Natural killer cell (primary cell): ENCODE measurements around the gene TCEANC. TPM values are rescaled to one million over a fixed set of nuclear protein-coding genes. Genes with fewer than 3 reads are reported as not detected.

Experiments
- ATAC-seq, 3 donors: fragments of 150-1000 bp in 2 of 3; fragments of 200-7000 bp in 1 of 3; cut with Tn5 transposase; 1 replicate in 1 of 3; 2 replicates in 2 of 3; pipeline ENCODE4 v1.10.0; 2021; ENCODE audit warnings: mild to moderate bottlenecking in 2 of 3, moderate library complexity in 2 of 3
- DNase-seq, 2 donors: peaks; one replicate each; pipeline versions ENCODE4 v3.0.0 to v3.0.0-alpha.2; 2013 to 2021; ENCODE audit warnings: mixed read lengths in 1 of 2
- H3K27ac ChIP-seq: one replicate; pipeline ENCODE4 v1.5.1; 2013; ENCODE audit warnings: mild to moderate bottlenecking, low read length
- H3K27me3 ChIP-seq: one replicate; pipeline ENCODE4 v1.6.1; 2013; ENCODE audit warnings: low read length; ENCODE audit not compliant: control insufficient read depth, insufficient read depth
- H3K36me3 ChIP-seq: one replicate; pipeline ENCODE4 v1.6.1; 2013; ENCODE audit warnings: low read length; ENCODE audit not compliant: control insufficient read depth, insufficient read depth
- H3K4me1 ChIP-seq: one replicate; pipeline ENCODE4 v1.6.1; 2013; ENCODE audit warnings: low read length; ENCODE audit not compliant: control insufficient read depth, insufficient read depth
- H3K4me3 ChIP-seq: one replicate; pipeline ENCODE4 v1.5.1; 2013; ENCODE audit warnings: low read length
- H3K9me3 ChIP-seq: one replicate; pipeline ENCODE4 v1.6.1; 2013; ENCODE audit warnings: low read length; ENCODE audit not compliant: control insufficient read depth, insufficient read depth
- H3K27ac Mint-ChIP-seq, 2 donors: one replicate each; pipeline ENCODE4 v1.8.0; 2022; ENCODE audit warnings: mild to moderate bottlenecking in 2 of 2, mixed read lengths in 2 of 2, moderate library complexity in 1 of 2
- H3K27me3 Mint-ChIP-seq, 2 donors: one replicate each; pipeline ENCODE4 v1.8.0; 2022; ENCODE audit warnings: low read depth in 2 of 2, mixed read lengths in 2 of 2
- H3K36me3 Mint-ChIP-seq: one replicate; pipeline ENCODE4 v1.8.0; 2022; ENCODE audit warnings: mixed read lengths
- H3K4me1 Mint-ChIP-seq, 2 donors: one replicate each; pipeline ENCODE4 v1.8.0; 2022; ENCODE audit warnings: mixed read lengths in 2 of 2
- H3K4me3 Mint-ChIP-seq: one replicate; pipeline ENCODE4 v1.8.0; 2022; ENCODE audit warnings: mild to moderate bottlenecking, moderate library complexity, mixed read lengths
- H3K9me3 Mint-ChIP-seq, 2 donors: one replicate each; pipeline ENCODE4 v1.8.0; 2022; ENCODE audit warnings: mixed read lengths in 2 of 2
- CTCF ChIP-seq: fragments of 200-600 bp; IDR thresholded peaks from one replicate; pipeline ENCODE4 v1.8.0; 2022; ENCODE audit warnings: antibody characterized with exemption
- WGBS: methylation state at CpG from one replicate; pipeline ENCODE4 v1.1.7; 2013; ENCODE audit warnings: missing lambda C conversion rate; ENCODE audit not compliant: insufficient coverage; 5-methylcytosine and 5-hydroxymethylcytosine counted together
- intact Hi-C: fragments of 100-400 bp; cut with micrococcal nuclease; formaldehyde crosslinking; loops from one replicate; pipeline ENCODE4 v1.14.2; 2022
- total RNA-seq, 4 donors: library from RNA; stranded (reverse); fragments of 120-200 nt in 1 of 4; gene quantifications; one replicate each; pipeline versions ENCODE4 v1.2.3 to v1.2.4, GENCODE V29; 2013 to 2022

The TCEANC gene
- total RNA-seq, 3 donors from 2014 or later (not counting 1 experiment from before 2014, with no cell fraction given), result 11.2 to 17.8 (median 13.4) TPM

DNA sequence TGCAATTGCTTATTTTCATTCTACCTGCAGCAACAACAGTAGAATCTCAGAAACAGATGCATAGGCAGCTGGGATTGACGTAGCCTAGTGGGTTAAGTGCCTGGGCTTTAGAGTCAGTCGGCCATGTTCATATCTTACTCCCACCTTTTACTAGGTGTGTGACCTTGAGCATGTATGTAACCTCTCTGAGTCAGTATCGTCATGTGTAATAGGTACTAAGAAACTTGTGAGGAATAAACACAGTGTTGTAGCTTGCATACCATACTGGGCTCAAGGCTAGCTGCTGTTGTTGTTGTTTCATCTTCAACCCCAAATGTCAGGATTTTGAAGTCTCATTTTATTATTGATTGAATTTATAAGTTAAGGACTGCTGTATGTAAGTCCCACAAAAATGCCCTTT, 50.2 kb downstream of the TCEANC start:
- H3K27ac ChIP-seq, result no peak overlapping the region
- Mint-ChIP-seq H3K27me3 (no peaks in the 10 kb centered on the region), H3K27ac (peak overlapping the region; percentile 68 to 87), H3K9me3 (no peaks in the 10 kb centered on the region), H3K4me1 (peaks cover 57 to 67% of the 10 kb centered on the region in 2 donors), H3K4me3 (no peak overlapping the region), H3K36me3 (no peaks in the 10 kb centered on the region)
- TF ChIP-seq CTCF, result no peak
- no peaks in the 10 kb centered on the region for H3K9me3 ChIP-seq
- DNase-seq (no peak), ATAC-seq (no peak)
- H3K27me3 ChIP-seq, result no peaks in the 10 kb centered on the region
- 96% methylated on average over 3 of the region's 3 CpGs for WGBS
- no peak overlapping the region for H3K4me3 ChIP-seq
- intact Hi-C loops, result no loop called here
- peaks cover 39% of the 10 kb centered on the region for H3K4me1 ChIP-seq
- peaks cover 7% of the 10 kb centered on the region for H3K36me3 ChIP-seq

GRCh38 chrX:13703589-13703988, 50.6 kb downstream of the TCEANC start:
- no peaks in the 10 kb centered on the region for H3K27me3 Mint-ChIP-seq
- no peak overlapping the region for H3K4me3 Mint-ChIP-seq
- DNase-seq, result no peak
- Histone ChIP-seq H3K36me3 (peaks cover 7% of the 10 kb centered on the region), H3K27me3 (no peaks in the 10 kb centered on the region), H3K4me3 (no peak overlapping the region), H3K4me1 (peaks cover 39% of the 10 kb centered on the region), H3K27ac (no peak overlapping the region), H3K9me3 (no peaks in the 10 kb centered on the region)
- intact Hi-C loops, result no loop called here
- ATAC-seq, result no peak
- peak overlapping the region; percentile 68 to 70 for H3K27ac Mint-ChIP-seq
- H3K9me3 Mint-ChIP-seq, result no peaks in the 10 kb centered on the region
- H3K4me1 Mint-ChIP-seq, result peaks cover 54 to 68% of the 10 kb centered on the region in 2 donors
- no peaks in the 10 kb centered on the region for H3K36me3 Mint-ChIP-seq
- no peak for TF ChIP-seq CTCF
- 89% methylated on average over 3 of the region's 3 CpGs for WGBS

DNA sequence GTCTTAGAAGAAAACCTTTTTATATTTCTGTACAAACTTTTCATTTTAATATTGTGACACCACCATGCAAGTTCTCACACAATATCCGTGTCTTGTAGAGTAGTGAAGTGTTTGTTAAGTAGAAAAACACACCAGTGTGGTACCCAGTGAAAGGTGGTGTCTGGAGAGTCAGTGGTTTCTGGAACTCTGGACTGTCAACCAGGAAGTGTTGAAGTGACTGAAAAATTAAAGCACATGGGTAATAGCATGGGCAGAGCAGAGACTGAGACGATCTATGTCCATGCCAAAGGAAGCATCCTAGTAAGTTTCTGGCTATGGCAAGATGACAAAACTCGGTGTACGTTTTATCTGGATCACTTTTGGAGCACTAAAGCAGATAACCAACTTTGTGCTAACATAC, 58.2 kb downstream of the TCEANC start:
- no peak for ATAC-seq
- H3K4me1 ChIP-seq, result peaks cover 8% of the 10 kb centered on the region

More for the DNA sequence above, 58.2 kb downstream of the TCEANC start:
- Mint-ChIP-seq H3K36me3 (no peaks in the 10 kb centered on the region), H3K9me3 (no peaks in the 10 kb centered on the region), H3K27ac (peak overlapping the region; percentile 56 to 79), H3K4me1 (peaks cover 22 to 24% of the 10 kb centered on the region in 2 donors), H3K27me3 (no peaks in the 10 kb centered on the region), H3K4me3 (no peak overlapping the region)
- DNase-seq, result no peak
- Histone ChIP-seq H3K27me3 (no peaks in the 10 kb centered on the region), H3K9me3 (no peaks in the 10 kb centered on the region), H3K36me3 (peaks cover 31% of the 10 kb centered on the region), H3K27ac (peak overlapping the region; percentile 30), H3K4me3 (no peak overlapping the region)
- TF ChIP-seq CTCF, result no peak
- WGBS, result 91% methylated on average over 4 of the region's 4 CpGs
- intact Hi-C loops, result no loop called here

Other genes starting within 250 kb of the TCEANC start
- gene EGFL6, start 83.5 kb upstream of the TCEANC start, total RNA-seq, result not detected
- gene RAB9A, start 36.0 kb downstream of the TCEANC start, total RNA-seq, result 10 to 100 TPM; 27.0 to 36.9 (median 32.9) TPM
- gene TRAPPC2, start 81.5 kb downstream of the TCEANC start, total RNA-seq, result 10 to 100 TPM; 24.2 to 63.3 (median 42.4) TPM
- 10 to 100 TPM; 62.8 to 77.6 (median 74.9) TPM for gene OFD1, start 81.6 kb downstream of the TCEANC start, total RNA-seq
- gene GPM6B, start 164.0 kb downstream of the TCEANC start, total RNA-seq, result not detected